Head of caudate nucleus (tissue), 42 donors: ENCODE measurements around the gene BBS12.

Experiments
- DNase-seq, 42 donors: peaks; one replicate each; pipeline versions ENCODE4 v3.0.0 to v3.0.0-alpha.2; 2020 to 2021; ENCODE audit warnings: mixed read lengths in 7 of 42
- intact Hi-C: fragments of 100-400 bp; cut with DNase I; formaldehyde crosslinking; loops from one replicate; pipeline ENCODE4 v1.15.0; 2022

Gene BBS12

DNA sequence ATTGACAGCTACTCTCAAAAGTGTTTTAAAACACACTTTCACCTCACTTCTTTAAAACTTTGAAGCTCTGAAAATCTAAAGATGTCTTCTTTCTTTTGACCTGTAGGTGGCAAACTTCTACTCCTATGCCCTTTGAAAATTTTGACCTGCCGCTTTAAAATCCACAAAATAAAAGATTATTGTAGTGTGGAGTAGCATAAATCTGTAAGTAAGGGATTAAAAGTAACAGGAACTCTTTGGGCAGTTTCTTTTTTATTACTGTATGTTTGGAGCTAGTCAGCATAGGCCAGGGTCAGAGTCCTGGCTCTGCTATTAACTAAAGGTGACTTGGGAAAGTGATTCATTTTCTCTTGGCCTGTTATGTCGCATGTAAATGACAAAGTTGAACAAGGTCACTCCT lies 25.5 kb downstream of the BBS12 start:
- no peak for DNase-seq
- intact Hi-C loops, result loop anchor here (5.0 kb wide), 1 partner anchor 164 kb away; the partner anchor contains the start of gene NUDT6

DNA sequence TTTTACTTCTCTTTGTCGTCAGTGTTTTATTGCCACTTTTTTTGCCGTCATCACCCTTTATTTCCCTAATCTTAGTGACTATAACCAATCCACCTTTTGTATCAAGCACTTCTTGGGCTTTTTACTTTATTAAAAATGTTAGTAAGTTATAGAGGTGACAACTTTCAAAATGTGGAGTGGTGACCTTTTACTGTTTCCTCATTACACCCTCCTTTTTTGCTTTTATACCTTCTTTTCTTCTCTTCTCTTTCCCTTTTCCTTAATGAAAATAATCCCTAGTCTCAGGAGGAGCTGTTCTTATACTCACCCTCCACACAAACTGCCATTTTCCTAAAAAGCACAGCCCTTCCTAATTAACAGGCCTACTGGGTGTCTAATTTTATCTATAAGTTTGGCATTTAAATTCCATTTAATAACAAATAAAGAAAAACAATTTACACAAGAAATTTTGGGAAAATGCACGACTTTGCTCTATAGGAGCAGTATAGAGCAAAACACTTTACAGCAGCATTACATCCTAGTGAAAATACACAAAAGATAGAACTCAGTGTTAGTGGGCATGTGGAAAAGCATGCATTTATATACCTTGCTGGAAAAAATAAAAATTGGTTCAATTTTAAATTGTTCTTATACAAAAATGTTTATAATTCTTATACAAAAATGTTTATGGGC lies 27.3 kb downstream of the BBS12 start:
- intact Hi-C loops, result loop anchor here (5.0 kb wide), 1 partner anchor 163 kb away; the partner anchor contains the start of gene NUDT6
- no peak for DNase-seq

GRCh38 chr4:122762520-122762919 lies 30.0 kb downstream of the BBS12 start:
- intact Hi-C loops, result no loop called here
- peak in 6 of 42 donors; percentile 6 to 51 (median 23) for DNase-seq

DNA sequence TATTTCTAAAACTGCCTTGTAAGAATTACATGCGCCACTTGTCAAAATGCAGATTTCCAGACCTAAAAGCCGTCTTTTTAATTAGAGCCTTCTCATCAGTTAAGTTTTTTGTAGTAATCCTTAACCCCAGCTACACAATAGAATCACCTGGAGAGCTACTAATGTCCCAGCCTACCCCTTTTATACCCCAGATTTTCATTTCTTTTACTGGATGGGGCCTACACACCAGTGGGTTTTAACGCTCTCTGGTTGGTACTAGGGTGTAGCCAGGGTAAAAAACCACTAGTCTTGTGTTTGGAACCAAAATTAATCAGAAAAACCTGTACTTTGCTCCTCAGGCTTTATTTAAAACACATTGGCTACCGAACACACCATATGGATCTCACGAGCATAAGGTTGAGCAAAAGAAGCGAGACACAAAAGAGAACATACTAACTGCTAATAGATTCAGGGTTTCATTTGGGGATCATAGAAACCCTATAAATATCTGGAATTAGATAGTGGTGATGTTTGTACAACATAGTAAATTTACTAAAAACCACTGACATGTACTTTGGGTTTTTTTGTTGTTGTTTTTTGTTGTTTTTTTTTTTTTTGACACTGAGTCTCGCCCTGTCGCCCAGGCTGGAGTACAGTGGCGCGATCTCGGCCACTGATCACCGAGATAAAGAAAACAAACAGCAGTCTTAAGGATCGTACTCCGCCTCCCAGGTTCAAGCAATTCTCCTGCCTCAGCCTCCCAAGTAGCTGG lies 30.6 kb downstream of the BBS12 start:
- intact Hi-C loops, result no loop called here
- DNase-seq, result no peak

- DNase-seq, result no peak
- intact Hi-C loops, result no loop called here
These were observed 31.7 kb downstream of the BBS12 start for GRCh38 chr4:122764071-122764820.

DNA sequence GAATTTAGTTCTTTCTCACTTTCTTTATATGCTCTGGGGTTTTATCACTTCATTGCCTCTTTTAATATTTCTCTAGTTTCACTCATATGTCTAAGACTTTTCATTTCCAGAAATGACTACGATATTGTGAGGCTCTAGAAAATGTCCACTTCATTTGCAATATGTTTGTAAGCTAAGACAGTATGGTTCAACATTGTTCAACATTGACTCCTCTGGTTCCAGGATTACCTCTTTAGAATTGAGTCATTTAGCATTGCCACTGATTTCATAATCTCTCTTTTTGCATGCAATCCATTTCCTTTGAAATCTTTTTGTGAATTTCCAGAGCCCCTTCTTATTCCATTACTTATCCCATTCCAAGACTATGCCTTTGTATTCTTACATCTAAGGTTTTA lies 32.3 kb downstream of the BBS12 start:
- intact Hi-C loops, result no loop called here

GRCh38 chr4:122765692-122766352 lies 33.3 kb downstream of the BBS12 start:
- no peak for DNase-seq
- intact Hi-C loops, result no loop called here

More for the DNA sequence above, 32.3 kb downstream of the BBS12 start:
- no peak for DNase-seq

DNA sequence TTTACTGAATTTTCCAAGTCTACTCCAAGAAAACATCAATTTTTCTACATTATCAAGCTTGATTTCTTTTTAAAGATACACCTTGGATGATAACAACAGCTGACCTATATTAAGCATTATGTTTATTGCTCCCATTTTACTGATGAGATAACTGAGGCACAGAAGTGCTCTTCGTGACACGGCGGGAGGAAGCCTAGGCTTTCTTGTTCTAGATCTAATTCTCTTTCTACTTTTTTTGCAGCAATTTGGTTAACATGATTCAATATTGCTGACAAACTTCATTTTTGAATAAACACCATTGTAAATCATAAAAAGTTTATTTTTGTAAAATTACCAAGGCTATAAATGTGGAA lies 33.8 kb downstream of the BBS12 start:
- intact Hi-C loops, result no loop called here
- DNase-seq, result no peak

- intact Hi-C loops, result no loop called here
- DNase-seq, result no peak
These were observed 34.4 kb downstream of the BBS12 start for GRCh38 chr4:122766950-122767349.

DNA sequence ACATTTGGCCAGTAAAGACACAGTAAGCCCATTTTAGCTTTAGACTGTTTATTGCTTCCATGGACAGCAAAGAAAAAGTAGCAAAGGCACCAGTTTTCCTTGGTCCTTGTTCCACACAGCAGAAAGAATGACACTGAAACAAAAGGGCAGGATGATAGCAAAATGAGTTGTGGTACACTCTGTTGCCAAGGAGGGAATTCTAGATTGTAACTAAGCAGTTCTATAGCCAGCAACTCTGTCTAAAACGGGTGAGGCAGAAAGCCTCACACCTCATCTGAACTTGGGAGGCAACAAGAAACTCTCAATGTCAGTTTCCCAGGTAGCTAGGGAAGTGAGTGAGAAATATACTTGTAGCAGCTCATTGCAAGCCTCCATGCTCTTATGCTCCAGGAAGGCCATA lies 39.2 kb downstream of the BBS12 start:
- intact Hi-C loops, result no loop called here
- DNase-seq, result no peak

DNA sequence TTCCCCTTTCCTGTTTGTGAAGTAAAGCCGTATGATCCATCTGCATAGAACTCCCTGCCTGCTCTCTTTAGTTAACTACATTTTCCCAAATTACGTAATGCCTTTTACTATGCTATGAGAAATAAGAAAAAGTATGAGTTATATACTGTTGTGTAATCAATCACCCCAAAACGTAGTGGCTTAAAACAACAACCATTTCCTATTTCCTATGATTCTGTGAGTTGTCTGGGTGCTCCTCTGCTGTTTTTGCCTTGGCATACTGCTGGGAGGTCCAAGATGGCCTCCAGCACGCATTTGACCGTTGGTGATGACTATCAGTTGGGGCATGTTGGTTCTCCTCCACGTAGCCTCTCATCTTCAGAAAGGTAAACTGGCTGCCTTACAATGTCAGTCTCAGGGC lies 39.8 kb downstream of the BBS12 start:
- intact Hi-C loops, result no loop called here
- DNase-seq, result no peak

- DNase-seq, result no peak
- intact Hi-C loops, result no loop called here
These were observed 40.5 kb downstream of the BBS12 start for GRCh38 chr4:122772986-122773385.

DNA sequence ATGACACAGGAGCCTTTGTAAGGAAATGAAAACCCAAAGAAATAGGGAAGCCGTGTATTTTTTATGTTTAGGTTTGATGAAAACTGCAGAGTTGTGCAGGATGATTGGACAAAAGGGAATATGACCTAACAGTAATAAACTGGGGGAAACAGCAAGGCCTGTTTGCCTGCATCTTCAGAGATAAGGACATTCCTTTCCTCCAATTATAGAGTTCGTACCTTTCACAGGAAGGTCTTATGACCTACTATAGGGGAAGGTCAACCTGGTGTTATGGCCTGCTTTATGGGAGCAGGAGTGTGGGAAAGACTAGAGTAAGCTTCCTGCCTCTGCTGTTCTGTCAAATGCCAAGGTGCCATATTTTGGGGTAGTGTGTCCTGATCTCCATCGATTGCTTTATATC lies 42.5 kb downstream of the BBS12 start:
- intact Hi-C loops, result no loop called here
- DNase-seq, result no peak

- intact Hi-C loops, result no loop called here
- no peak for DNase-seq
These were observed 43.7 kb downstream of the BBS12 start for GRCh38 chr4:122775987-122776836.

DNA sequence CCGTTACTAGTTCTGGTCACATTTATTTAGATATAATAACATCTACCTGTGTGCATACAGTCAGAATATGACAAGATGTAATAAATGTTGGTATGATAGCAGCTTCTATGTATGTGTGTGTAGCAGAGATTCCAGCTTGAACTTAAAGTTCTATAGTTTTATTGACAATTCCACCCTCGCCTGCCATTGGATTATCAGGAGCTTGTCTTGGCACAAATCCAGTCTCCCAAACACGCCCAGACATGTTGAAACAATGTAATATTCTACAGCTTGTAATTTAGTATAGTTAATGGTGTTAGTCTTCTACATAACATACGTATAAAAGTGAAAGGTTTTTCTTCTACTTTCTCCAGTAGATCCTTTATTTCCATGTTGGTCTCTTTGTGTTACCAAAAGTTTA lies 44.4 kb downstream of the BBS12 start:
- no peak for DNase-seq

GRCh38 chr4:122777846-122778673 lies 45.6 kb downstream of the BBS12 start:
- no peak for DNase-seq
- intact Hi-C loops, result no loop called here

More for the DNA sequence above, 44.4 kb downstream of the BBS12 start:
- intact Hi-C loops, result no loop called here

DNA sequence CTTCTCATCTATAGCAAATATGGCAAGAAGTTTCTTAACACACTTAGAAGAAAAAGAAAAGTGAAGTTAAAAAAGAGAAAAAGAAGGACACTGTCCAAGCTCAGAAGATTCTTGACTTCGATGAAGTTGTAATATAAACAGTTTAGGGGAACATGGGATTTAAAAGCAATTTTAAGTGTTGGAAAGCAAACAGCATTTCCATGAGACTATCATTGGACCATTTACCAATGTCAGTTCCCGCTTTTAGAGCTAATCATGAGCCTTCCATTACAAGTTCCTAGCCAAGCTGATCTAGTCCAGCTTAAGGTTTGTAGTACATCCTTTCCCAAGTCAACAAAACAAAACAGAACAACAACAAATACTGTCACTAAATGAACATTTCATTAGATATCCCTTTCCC lies 49.0 kb downstream of the BBS12 start:
- no peak for DNase-seq
- intact Hi-C loops, result no loop called here
